SK-N-SH (cell line): ENCODE results near the gene FRS3. TPM values are rescaled to one million over a fixed set of nuclear protein-coding genes. Genes with fewer than 3 reads are reported as not detected.

ENCODE experiments used
- CTCF ChIA-PET: fragments of 300-600, 350-600 bp; formaldehyde crosslinking; extraction: SDS; loops from one replicate; lab custom pipeline; 2021; lab: Yijun Ruan, JAX
- POLR2A ChIA-PET: fragments of 350-600 bp; sonication (Branson Sonifier 250); formaldehyde crosslinking; extraction: SDS; loops from one replicate; lab custom pipeline; 2020; ENCODE audit warnings: antibody characterized with exemption, inconsistent platforms; lab: Yijun Ruan, JAX
- DNase-seq: peaks from one replicate; pipeline ENCODE4 v3.0.0; 2012
- H2AFZ ChIP-seq: fragments of 200-600 bp; sonication (generic); 2 replicates; pipeline ENCODE4 v1.8.1; 2016; ENCODE audit warnings: antibody characterized with exemption, mild to moderate bottlenecking, low read depth
- H3F3A ChIP-seq: fragments of 200-600 bp; sonication (generic); replicated peaks from 2 replicates; pipeline ENCODE3; 2016; ENCODE audit warnings: antibody characterized with exemption, mild to moderate bottlenecking; ENCODE audit not compliant: insufficient read depth
- H3K27ac ChIP-seq, 2 experiments: fragments of 200-500 bp in 1 of 2; fragments of 200-600 bp in 1 of 2; sonication (Bioruptor generic) in 1 of 2; sonication (generic), shearing (Covaris generic) in 1 of 2; 2 replicates each; pipeline versions ENCODE4 v1.5.1 to v1.6.1; 2014 to 2016; ENCODE audit warnings: low read depth in 2 of 2, inconsistent platforms in 1 of 2, low read length in 1 of 2, mild to moderate bottlenecking in 1 of 2, mixed read lengths in 1 of 2
- H3K27me3 ChIP-seq: fragments of 200-600 bp; sonication (generic), shearing (Covaris generic); 2 replicates; pipeline ENCODE4 v1.6.1; 2016; ENCODE audit warnings: mixed run types; ENCODE audit not compliant: insufficient read depth
- H3K36me3 ChIP-seq, 2 experiments: fragments of 200-500 bp in 1 of 2; fragments of 200-600 bp in 1 of 2; sonication (Bioruptor generic) in 1 of 2; sonication (generic) in 1 of 2; replicated peaks in 1 of 2; 2 replicates each; pipeline versions ENCODE3 to v1.5.1; 2014 to 2016; ENCODE audit warnings: low read length in 1 of 2, mild to moderate bottlenecking in 1 of 2; ENCODE audit not compliant: insufficient read depth in 2 of 2, control insufficient read depth in 1 of 2
- H3K4me1 ChIP-seq, 2 experiments: fragments of 200-500 bp in 1 of 2; fragments of 200-600 bp in 1 of 2; sonication (Bioruptor generic) in 1 of 2; sonication (generic), shearing (Covaris generic) in 1 of 2; 2 replicates each; pipeline versions ENCODE4 v1.5.1 to v1.6.1; 2014 to 2016; ENCODE audit warnings: low read depth in 1 of 2, low read length in 1 of 2, mixed run types in 1 of 2; ENCODE audit not compliant: insufficient read depth in 2 of 2, control insufficient read depth in 1 of 2
- H3K4me2 ChIP-seq: fragments of 200-600 bp; sonication (generic), shearing (Covaris generic); 2 replicates; pipeline ENCODE4 v1.6.1; 2017; ENCODE audit warnings: mixed run types
- H3K4me3 ChIP-seq, 2 experiments: fragments of 200-500 bp in 1 of 2; fragments of 200-600 bp in 1 of 2; sonication (Bioruptor generic) in 1 of 2; sonication (generic), shearing (Covaris generic) in 1 of 2; 2 replicates each; pipeline versions ENCODE4 v1.5.1 to v1.8.1; 2014 to 2016; ENCODE audit warnings: low read depth in 2 of 2, inconsistent platforms in 1 of 2, low read length in 1 of 2, mild to moderate bottlenecking in 1 of 2, mixed read lengths in 1 of 2, moderate library complexity in 1 of 2
- H3K79me2 ChIP-seq: fragments of 200-600 bp; sonication (generic); 2 replicates; pipeline ENCODE4 v1.8.1; 2017; ENCODE audit warnings: mild to moderate bottlenecking; ENCODE audit not compliant: insufficient read depth
- H3K9ac ChIP-seq: fragments of 200-600 bp; sonication (generic); 2 replicates; pipeline ENCODE4 v1.6.1; 2017; ENCODE audit warnings: mixed run types
- H3K9me2 ChIP-seq: fragments of 200-600 bp; sonication (generic); 2 replicates; pipeline ENCODE4 v1.6.1; 2017; ENCODE audit warnings: mixed run types
- H3K9me3 ChIP-seq: fragments of 200-600 bp; sonication (generic); 2 replicates; pipeline ENCODE4 v1.6.1; 2017; ENCODE audit warnings: mixed run types, mild to moderate bottlenecking, moderate library complexity
- H4K20me1 ChIP-seq: fragments of 200-600 bp; sonication (generic); 2 replicates; pipeline ENCODE4 v1.6.1; 2017; ENCODE audit warnings: mild to moderate bottlenecking, mixed run types; ENCODE audit not compliant: insufficient read depth
- FOSL2 ChIP-seq: IDR thresholded peaks from 2 replicates; pipeline ENCODE4 v1.4.0; 2012; ENCODE audit warnings: low read depth, mild to moderate bottlenecking, moderate library complexity, borderline replicate concordance
- FOXJ3 ChIP-seq: sonication (generic); formaldehyde crosslinking; IDR thresholded peaks from 2 replicates; pipeline ENCODE4 v1.5.1; 2020; ENCODE audit warnings: mild to moderate bottlenecking, missing genetic modification reagents
- FOXM1 ChIP-seq: IDR thresholded peaks from 2 replicates; pipeline ENCODE4 v1.4.0; 2012; ENCODE audit warnings: low read depth, mild to moderate bottlenecking
- GABPA ChIP-seq: IDR thresholded peaks from 2 replicates; pipeline ENCODE4 v1.4.0; 2012; ENCODE audit warnings: low read depth, mild to moderate bottlenecking
- GATA2 ChIP-seq: sonication (generic); formaldehyde crosslinking; IDR thresholded peaks from 2 replicates; pipeline ENCODE4 v1.5.0; 2020; ENCODE audit warnings: mild to moderate bottlenecking, missing genetic modification reagents
- JUND ChIP-seq: IDR thresholded peaks from 2 replicates; pipeline ENCODE4 v1.4.0; 2012
- MEF2A ChIP-seq: IDR thresholded peaks from 2 replicates; pipeline ENCODE4 v1.4.0; 2012; ENCODE audit warnings: low read depth, borderline replicate concordance
- MXI1 ChIP-seq: IDR thresholded peaks from 2 replicates; pipeline ENCODE4 v1.6.1; 2012; ENCODE audit warnings: mild to moderate bottlenecking, low read depth, low read length, improper control_type of control experiment
- NFIC ChIP-seq: IDR thresholded peaks from 2 replicates; pipeline ENCODE4 v1.4.0; 2012; ENCODE audit warnings: borderline replicate concordance
- RXRA ChIP-seq: IDR thresholded peaks from 2 replicates; pipeline ENCODE4 v1.4.0; 2012; ENCODE audit warnings: low read depth, mild to moderate bottlenecking, borderline replicate concordance
- SIN3A ChIP-seq: IDR thresholded peaks from 2 replicates; pipeline ENCODE4 v1.6.1; 2012; ENCODE audit warnings: low read depth, mild to moderate bottlenecking, low read length, moderate library complexity, borderline replicate concordance
- TAF1 ChIP-seq: IDR thresholded peaks from 2 replicates; pipeline ENCODE4 v1.6.1; 2012; ENCODE audit warnings: low read depth, mild to moderate bottlenecking, low read length, moderate library complexity, borderline replicate concordance
- TCF12 ChIP-seq: IDR thresholded peaks from 2 replicates; pipeline ENCODE4 v1.4.0; 2012
- USF2 ChIP-seq: fragments of 150-350 bp; IDR thresholded peaks from 2 replicates; pipeline ENCODE4 v1.6.1; 2017; ENCODE audit warnings: antibody characterized with exemption, low read length, low read depth, borderline replicate concordance
- YY1 ChIP-seq: IDR thresholded peaks from 2 replicates; pipeline ENCODE4 v1.4.0; 2012; ENCODE audit warnings: low read depth, mild to moderate bottlenecking
- ZBTB33 ChIP-seq: IDR thresholded peaks from 2 replicates; pipeline ENCODE4 v1.4.0; 2012; ENCODE audit warnings: low read depth, borderline replicate concordance
- WGBS: methylation state at CpG from one replicate; pipeline ENCODE4 v1.1.6; 2017; ENCODE audit warnings: low lambda C conversion rate; 5-methylcytosine and 5-hydroxymethylcytosine counted together
- polyA plus RNA-seq, 3 experiments: library from polyadenylated mRNA; depleted of rRNA; stranded (reverse); fragments of >200 nt; gene quantifications; 2 replicates each; pipeline ENCODE4 v1.2.3, GENCODE V29; 2012
- TF ChIP-seq, protein P1 (sequence below): IDR thresholded peaks from 2 replicates; pipeline ENCODE4; 2012
- TF ChIP-seq, protein P2 (sequence below): IDR thresholded peaks from 2 replicates; pipeline ENCODE4 v1.6.1; 2012; ENCODE audit warnings: mild to moderate bottlenecking, low read depth, low read length, moderate library complexity

Gene FRS3
- polyA plus RNA-seq, 1 of the 3 experiments (the other 2 are of a cell fraction), result 8.6 TPM

- Histone ChIP-seq H3F3A (no peaks in the 10 kb centered on the region), H2AFZ (no peak overlapping the region), H3K27ac (no peak overlapping the region; a peak in 1 of 4 replicates)
- POLR2A ChIA-PET, result no interaction called here
- TF ChIP-seq SIN3A (no peak), MEF2A (no peak), TCF12 (no peak), RXRA (no peak)
- TF ChIP-seq, all 33 proteins: peak for 0
- peak overlapping the region; percentile 86 for H3K4me2 ChIP-seq
- H3K9me2 ChIP-seq, result no peaks in the 10 kb centered on the region
- peak overlapping the region; percentile 52 to 82 for H3K4me3 ChIP-seq
- H3K79me2 ChIP-seq, result peaks cover 13% of the 10 kb centered on the region
- CTCF ChIA-PET, result interaction anchor here (0.7 to 1.8 kb wide), 4 partner anchors 8 to 89 kb away, joined by 3 to 11 read pairs (median 3); partner anchors contain the start of gene TOMM6
- no peak for DNase-seq
- peaks cover 19 to 20% of the 10 kb centered on the region in 2 experiments for H3K36me3 ChIP-seq
- H3K27me3 ChIP-seq, result no peaks in the 10 kb centered on the region
- H4K20me1 ChIP-seq, result no peaks in the 10 kb centered on the region
- H3K9me3 ChIP-seq, result no peaks in the 10 kb centered on the region
- 91% methylated on average over 6 of the region's 6 CpGs for WGBS
- H3K9ac ChIP-seq, result peak overlapping the region; percentile 72
- H3K4me1 ChIP-seq, result peaks cover 14% of the 10 kb centered on the region in 2 experiments; a peak in 2 of 4 replicates
These were observed 805 bp downstream of the FRS3 start for GRCh38 chr6:41778895-41779294.

DNA sequence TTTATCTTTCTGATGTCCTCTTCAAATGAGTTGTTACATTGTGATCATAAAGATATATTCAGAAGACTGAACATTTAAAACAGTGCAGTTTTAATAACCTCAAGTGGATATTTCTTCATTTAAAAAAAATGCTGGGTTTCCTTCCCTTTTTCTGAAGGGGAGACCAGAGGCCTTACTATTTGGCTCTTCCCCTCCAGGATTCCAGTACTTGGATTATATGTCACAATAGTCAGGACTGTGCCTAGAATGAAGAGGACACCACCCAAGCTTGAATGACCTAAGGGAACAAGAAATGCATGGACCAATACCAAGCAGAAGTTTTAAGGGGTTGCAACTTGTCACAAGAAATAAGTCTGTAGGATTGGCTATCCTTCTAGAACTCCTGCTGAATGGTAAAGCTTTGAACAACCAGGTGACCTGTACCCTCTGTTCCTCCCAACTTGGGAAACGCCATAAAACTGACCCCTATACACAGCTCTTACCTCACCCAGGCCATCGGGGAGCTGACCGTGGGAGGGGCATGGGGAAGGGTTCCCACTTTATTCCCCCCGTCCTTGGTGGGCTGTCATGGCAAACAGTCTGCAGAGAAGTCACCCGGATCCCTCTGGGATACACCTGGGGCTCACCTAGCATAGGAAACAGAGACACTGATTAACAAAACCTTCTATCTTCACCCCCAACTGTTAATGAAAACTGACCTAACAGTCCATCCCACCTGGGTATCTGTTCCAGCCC is 2.0 kb downstream of the FRS3 start:
- Histone ChIP-seq H3K9ac (0 out of 2 replicates have a peak overlapping the region, but pooled peaks have one; percentile 72), H3K9me3 (no peaks in the 10 kb centered on the region), H3K9me2 (no peaks in the 10 kb centered on the region), H3K27me3 (no peaks in the 10 kb centered on the region), H3K4me3 (peak overlapping the region in 1 of 2 experiments; percentile 82; a peak in 1 of 4 replicates), H3K36me3 (peaks cover 18 to 22% of the 10 kb centered on the region in 2 experiments), H3K4me2 (0 out of 2 replicates have a peak overlapping the region, but pooled peaks have one; percentile 86), H2AFZ (no peak overlapping the region), H3K4me1 (peaks cover 14% of the 10 kb centered on the region in 2 experiments; a peak in 2 of 4 replicates), H3F3A (no peaks in the 10 kb centered on the region), H3K79me2 (peaks cover 13% of the 10 kb centered on the region), H4K20me1 (no peaks in the 10 kb centered on the region), H3K27ac (no peak overlapping the region)
- DNase-seq, result no peak
- TF ChIP-seq FOXJ3 (CRISPR knock-in tag), result no peak
- TF ChIP-seq GABPA, result no peak
- no peak for TF ChIP-seq MXI1
- TF ChIP-seq, protein P1, sequence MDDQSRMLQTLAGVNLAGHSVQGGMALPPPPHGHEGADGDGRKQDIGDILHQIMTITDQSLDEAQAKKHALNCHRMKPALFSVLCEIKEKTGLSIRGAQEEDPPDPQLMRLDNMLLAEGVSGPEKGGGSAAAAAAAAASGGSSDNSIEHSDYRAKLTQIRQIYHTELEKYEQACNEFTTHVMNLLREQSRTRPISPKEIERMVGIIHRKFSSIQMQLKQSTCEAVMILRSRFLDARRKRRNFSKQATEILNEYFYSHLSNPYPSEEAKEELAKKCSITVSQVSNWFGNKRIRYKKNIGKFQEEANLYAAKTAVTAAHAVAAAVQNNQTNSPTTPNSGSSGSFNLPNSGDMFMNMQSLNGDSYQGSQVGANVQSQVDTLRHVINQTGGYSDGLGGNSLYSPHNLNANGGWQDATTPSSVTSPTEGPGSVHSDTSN, result no peak
- no peak for TF ChIP-seq JUND
- no peak for TF ChIP-seq FOSL2
- no peak for TF ChIP-seq GATA2
- TF ChIP-seq USF2, result no peak
- no peak for TF ChIP-seq TAF1
- TF ChIP-seq NFIC, result no peak
- no peak for TF ChIP-seq FOXM1
- TF ChIP-seq ZBTB33, result no peak
- TF ChIP-seq, protein P2, sequence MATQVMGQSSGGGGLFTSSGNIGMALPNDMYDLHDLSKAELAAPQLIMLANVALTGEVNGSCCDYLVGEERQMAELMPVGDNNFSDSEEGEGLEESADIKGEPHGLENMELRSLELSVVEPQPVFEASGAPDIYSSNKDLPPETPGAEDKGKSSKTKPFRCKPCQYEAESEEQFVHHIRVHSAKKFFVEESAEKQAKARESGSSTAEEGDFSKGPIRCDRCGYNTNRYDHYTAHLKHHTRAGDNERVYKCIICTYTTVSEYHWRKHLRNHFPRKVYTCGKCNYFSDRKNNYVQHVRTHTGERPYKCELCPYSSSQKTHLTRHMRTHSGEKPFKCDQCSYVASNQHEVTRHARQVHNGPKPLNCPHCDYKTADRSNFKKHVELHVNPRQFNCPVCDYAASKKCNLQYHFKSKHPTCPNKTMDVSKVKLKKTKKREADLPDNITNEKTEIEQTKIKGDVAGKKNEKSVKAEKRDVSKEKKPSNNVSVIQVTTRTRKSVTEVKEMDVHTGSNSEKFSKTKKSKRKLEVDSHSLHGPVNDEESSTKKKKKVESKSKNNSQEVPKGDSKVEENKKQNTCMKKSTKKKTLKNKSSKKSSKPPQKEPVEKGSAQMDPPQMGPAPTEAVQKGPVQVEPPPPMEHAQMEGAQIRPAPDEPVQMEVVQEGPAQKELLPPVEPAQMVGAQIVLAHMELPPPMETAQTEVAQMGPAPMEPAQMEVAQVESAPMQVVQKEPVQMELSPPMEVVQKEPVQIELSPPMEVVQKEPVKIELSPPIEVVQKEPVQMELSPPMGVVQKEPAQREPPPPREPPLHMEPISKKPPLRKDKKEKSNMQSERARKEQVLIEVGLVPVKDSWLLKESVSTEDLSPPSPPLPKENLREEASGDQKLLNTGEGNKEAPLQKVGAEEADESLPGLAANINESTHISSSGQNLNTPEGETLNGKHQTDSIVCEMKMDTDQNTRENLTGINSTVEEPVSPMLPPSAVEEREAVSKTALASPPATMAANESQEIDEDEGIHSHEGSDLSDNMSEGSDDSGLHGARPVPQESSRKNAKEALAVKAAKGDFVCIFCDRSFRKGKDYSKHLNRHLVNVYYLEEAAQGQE, result no peak
- TF ChIP-seq YY1, result no peak
- WGBS, result 79% methylated on average over 2 of the region's 5 CpGs
- CTCF ChIA-PET, result interaction anchor here (0.9 to 2.9 kb wide), 7 partner anchors 9 to 410 kb away, joined by 3 to 12 read pairs (median 4); partner anchors contain the start of gene TOMM6
- POLR2A ChIA-PET, result no interaction called here
